ENCODE measurements around the gene ERH.
A peak's percentile ranks its signal among the peaks of the same experiment; 100 is the strongest.

ERH gene

DNA sequence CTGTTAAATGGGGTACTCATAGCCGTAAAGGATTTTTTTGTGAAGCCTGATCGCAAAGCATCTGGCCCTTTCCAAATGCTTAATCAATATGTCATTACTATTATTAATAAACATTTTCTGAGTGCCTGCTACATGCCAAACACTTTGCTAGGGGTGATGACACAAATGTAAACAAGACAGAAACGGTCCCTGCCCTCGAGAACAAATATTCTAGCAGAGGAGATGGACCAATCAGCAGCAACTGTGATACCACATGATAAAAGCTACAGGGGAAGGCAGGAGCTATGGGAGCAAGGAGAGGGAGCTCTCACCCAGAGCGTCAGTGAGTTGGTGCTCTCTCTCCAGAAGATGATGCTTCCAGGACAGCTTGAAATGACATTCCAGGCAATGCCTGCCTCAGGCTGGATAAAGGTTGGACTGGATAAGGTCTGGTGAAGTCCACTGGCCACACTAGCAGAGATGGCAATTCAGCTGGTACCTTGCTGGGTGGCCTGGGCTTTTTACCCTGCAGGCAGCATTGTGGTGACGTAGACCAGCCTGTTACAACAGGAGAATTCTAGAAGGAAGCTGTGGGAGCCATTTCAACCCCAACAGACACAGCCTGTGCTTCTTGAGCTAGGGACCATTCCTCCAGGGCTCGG is 41.1 kb downstream of the ERH start:
- no peak for DNase-seq (ENCODE audit: low read depth in 2 of 2)

- no peak for DNase-seq (ENCODE audit: low read depth in 2 of 2)
Observed at GRCh38 chr14:69355607-69356281, 42.4 kb downstream of the ERH start.

- no peak for DNase-seq (ENCODE audit: low read depth in 2 of 2)
Observed at GRCh38 chr14:69355154-69355597, 42.9 kb downstream of the ERH start.

- DNase-seq (ENCODE audit: low read depth in 2 of 2): peak; percentile 57 to 58
Observed at GRCh38 chr14:69354383-69355153, 43.5 kb downstream of the ERH start.

GRCh38 chr14:69353168-69353567 is 44.9 kb downstream of the ERH start:
- DNase-seq (ENCODE audit: low read depth in 2 of 2): no peak

DNA sequence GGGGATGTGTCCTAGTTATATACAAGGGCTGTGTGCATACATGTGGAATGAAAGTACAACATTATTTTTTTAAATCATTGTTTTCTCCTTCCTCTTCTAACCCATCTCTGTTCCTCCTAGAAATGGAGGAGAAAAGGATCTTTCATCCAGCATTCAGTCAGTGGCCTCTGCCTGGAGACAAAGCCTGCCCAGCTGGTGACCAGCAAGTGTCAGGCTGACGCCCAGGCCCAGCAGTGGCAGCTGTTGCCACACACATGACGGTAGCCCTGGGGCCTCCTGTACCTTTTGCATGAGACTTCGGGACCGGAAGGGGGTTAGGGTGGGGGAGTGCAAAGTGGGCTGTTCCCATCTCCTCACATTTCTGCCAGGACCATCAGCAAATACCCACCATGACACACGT is 46.2 kb downstream of the ERH start:
- no peak for DNase-seq (ENCODE audit: low read depth in 2 of 2)

- no peak for DNase-seq (ENCODE audit: low read depth in 2 of 2)
Observed at GRCh38 chr14:69351385-69351784, 46.7 kb downstream of the ERH start.

DNA sequence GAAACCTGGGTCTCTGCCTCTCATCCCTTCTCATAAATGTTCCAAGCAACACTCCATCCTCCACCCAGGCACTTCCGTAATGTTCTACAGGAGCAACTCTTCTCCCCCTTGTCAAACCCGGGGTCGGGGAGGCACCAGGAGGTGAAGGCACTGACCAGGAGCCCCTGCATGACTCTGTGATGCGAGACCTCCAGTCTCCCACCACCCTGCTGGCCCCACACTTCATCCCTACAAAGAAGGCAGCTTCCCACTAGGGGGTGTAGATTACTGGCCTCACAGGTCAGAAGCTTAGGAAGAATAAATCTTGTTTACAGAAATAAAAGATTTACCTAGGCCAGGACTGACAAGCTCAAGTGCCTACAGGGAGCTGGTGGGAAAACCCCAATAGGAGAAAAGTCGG is 47.2 kb downstream of the ERH start:
- DNase-seq (ENCODE audit: low read depth in 2 of 2): no peak

DNA sequence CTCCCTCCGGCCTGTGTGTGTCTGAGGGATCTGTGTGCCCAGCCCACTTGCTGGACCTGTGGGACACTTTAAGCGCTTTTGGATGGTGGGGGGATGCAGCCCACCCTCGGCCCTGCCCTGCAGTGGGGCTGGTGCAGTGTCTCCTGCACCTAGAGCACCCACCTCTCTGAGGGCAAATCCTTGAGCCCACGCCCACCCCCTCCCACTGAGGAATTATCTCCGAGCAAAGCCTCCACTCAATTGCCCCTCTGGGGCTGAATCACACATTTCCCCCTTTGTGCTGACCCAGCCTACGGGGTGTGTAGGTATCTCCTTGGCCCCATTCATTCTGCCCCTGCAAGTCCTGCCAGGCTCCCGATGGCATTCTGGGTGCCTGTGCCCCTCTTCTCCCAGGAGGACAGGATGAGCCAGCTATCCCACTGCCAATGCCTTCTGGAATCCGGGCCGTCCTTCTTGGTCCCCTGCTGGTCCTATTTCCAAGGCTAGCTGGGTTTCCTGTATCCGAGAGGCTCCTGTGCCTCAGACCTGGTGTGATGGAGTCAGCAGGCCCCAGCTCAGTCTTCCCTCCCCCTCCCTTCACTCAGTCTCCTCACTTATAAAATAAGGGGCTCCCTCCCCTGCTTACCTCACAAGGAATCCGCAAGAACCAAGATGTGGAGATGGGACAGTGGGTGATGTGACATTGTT is 48.9 kb downstream of the ERH start:
- DNase-seq (ENCODE audit: low read depth in 2 of 2): no peak

DNA sequence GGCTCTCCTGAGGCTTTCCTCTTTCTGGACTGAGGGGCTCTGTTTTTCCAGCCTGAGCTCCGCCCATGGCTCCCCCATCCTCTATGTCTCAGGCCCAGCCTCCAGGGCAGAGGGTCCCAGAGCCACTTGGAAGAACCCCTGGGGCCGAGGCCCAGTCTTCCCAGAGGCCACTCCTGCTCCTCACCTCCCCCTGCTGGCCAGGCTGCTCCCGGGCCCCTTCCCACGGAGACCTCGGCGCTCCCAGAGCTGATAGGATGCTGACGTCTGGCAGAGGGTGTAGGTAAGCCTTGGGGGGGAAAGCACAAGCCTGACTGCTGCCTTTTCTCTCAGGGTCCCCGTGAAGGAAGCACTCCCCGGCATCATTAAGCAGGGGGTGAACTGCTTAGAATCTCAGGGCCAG is 51.4 kb downstream of the ERH start:
- DNase-seq (ENCODE audit: low read depth in 2 of 2): no peak

DNA sequence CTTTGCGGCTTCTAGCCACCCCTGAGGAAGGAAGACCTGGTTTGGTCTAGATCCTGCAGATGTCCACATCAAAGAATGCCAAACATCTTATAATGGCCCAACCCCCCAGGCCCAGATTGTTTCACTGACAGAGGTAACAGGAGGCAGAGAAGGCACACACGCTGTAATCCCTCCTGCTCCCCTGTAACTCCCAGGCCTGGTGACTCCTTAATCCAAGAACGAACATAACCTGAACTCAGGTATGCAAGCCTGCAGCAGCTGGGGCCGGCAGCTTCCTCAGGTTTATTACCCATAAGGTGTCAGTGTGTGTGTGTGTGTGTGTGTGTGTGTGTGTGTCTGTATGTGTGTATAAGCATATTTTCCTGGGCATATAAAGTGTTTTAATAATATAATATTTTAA is 52.7 kb downstream of the ERH start:
- DNase-seq (ENCODE audit: low read depth in 2 of 2): no peak

- no peak for DNase-seq (ENCODE audit: low read depth in 2 of 2)
Observed at GRCh38 chr14:69344171-69344570, 53.9 kb downstream of the ERH start.

- DNase-seq (ENCODE audit: low read depth in 2 of 2): no peak
Observed at GRCh38 chr14:69342928-69343525, 55.1 kb downstream of the ERH start.

DNA sequence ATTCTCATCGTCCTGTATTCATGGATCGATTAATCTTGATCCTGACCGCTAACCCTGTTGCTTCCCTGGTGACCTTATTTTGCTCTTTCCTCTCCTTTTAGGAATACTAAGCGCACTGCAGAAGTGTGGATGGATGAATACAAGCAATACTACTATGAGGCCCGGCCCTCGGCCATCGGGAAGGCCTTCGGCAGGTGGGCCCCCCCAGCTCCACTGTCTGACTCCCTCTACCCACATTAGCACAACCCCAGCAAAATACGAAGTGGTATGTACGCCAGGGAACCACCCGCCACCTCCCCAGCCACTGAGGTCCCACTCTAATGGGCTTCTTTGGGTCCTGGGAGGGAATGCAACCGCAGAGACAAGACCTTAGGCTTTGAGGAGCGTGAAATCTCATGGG is 58.7 kb downstream of the ERH start:
- no peak for DNase-seq (ENCODE audit: low read depth in 2 of 2)

- DNase-seq (ENCODE audit: low read depth in 2 of 2): no peak
Observed at GRCh38 chr14:69337984-69338383, 60.1 kb downstream of the ERH start.

DNA sequence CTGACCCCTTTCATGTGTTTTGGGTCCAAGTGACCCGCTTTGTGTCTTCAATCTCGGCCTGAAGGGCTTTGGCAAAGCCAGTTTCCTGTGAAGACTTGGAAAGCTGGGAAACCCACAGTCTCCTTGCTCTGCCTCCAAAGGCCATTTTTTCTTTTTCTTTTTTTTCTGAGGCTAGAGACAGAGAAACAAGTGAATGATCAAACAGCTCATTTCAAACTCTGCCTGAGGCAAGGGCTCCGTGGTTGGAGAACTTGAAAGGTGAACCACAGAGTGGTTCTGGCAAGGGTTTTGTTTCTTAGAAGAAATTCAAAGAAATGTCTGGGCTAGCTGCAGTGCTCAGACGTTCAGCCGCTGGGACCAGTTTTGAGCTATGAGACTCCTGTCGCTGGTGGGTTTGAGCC is 62.7 kb downstream of the ERH start:
- no peak for DNase-seq (ENCODE audit: low read depth in 2 of 2)

GRCh38 chr14:69334576-69334975 is 63.5 kb downstream of the ERH start:
- DNase-seq (ENCODE audit: low read depth in 2 of 2): no peak

DNA sequence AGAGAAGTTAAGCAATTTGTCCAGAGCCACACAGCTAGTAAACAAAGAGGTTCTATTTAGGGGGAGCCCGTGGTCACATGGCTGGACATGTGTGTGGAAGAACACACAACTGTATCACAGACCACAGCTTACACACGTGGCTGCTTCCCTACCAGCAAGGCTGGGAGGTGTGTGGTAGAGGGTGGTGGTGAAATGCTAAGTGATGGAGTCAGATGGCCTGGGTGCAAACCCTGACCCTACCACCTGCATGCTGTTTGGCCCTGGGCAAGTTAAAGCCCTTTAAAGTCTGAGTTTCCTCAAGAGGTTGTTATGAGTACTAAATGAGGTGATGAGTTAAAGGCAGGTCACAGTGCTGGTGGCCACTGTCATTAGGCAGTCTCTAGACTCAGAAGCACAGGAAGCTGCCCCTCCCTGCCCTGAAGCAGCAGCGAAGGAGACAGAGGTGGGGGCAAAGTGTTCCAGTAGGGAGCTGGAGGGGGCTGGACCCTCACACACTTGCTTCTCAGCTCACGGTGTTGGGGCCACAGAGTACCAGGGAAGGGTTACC is 64.2 kb downstream of the ERH start:
- DNase-seq (ENCODE audit: low read depth in 2 of 2): no peak

DNA sequence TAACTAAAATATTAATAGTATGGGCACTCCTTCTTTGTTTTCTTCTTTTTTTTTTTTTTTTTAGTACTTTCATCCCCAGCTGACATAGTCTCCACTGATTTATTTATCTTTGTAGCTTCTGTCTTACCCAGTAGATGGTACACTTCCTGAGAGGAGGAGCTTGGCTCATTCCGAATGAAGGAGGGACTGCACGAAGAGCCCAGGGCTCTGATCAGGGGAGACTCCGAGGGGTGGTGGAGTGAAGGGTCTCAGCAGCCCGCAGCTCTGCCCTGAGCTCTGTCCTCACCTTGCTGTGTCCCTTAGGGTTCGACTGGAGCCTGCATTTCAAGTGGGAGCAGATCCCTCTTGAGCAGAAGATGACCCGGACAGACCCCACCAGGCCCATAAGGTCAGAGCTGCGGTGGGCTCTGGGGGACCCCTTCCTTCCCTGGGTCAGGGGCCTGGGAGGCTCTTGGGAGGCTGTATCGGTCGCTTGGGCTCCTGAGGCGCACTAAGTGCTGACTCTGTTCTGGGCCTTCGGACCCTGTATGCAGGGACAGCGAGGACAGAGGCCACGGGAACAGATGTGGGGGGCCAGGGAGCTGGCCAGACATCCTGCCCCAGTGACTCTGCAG is 65.2 kb downstream of the ERH start:
- DNase-seq (ENCODE audit: low read depth in 2 of 2): no peak

- DNase-seq (ENCODE audit: low read depth in 2 of 2): no peak
Observed at GRCh38 chr14:69331206-69331605, 66.9 kb downstream of the ERH start.
